ENCODE data around the gene AHSA1. TPM values are rescaled to one million over a fixed set of nuclear protein-coding genes. Genes with fewer than 3 reads are reported as not detected.

AHSA1 gene
- total RNA-seq, 6 experiments from 2014 or later: 155 to 219 (median 178) TPM

DNA sequence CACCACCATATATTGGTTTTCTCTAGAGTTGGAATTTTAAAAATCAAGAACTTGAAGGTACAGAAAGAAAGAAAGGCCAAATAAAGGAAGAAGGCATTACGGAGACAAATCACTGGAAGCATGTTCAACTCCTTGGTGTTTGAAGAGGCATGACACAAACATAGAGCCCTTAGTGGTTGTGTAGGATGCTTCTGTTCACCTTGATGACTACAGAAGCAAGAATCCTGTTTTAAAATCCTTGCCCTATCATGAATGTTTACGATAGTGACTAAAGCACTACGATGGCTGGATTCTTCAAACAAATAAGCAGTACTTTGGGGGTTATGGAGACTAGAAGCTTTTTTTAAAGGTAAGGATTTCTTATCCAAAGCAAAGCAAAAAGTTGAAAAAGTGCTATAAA, 51.0 kb downstream of the AHSA1 start:
- Mint-ChIP-seq H3K4me3 (no peak overlapping the region), H3K27ac (no peak overlapping the region), H3K4me1 (ENCODE audit: low read depth) (peaks cover 17% of the 10 kb centered on the region), H3K9me3 (no peaks in the 10 kb centered on the region), H3K36me3 (ENCODE audit: low read depth) (peaks cover 47% of the 10 kb centered on the region), H3K27me3 (ENCODE audit: insufficient read depth) (no peaks in the 10 kb centered on the region; the same call in 1 of the 2 replicates)
- TF ChIP-seq CTCF (IDR thresholded peaks at IDR 0.05): no peak
- no peak for DNase-seq

GRCh38 chr14:77509366-77509765, 51.5 kb downstream of the AHSA1 start:
- Mint-ChIP-seq H3K4me3 (no peak overlapping the region), H3K9me3 (no peaks in the 10 kb centered on the region), H3K27ac (no peak overlapping the region), H3K4me1 (ENCODE audit: low read depth) (peaks cover 17% of the 10 kb centered on the region), H3K36me3 (ENCODE audit: low read depth) (peaks cover 45% of the 10 kb centered on the region), H3K27me3 (ENCODE audit: insufficient read depth) (no peaks in the 10 kb centered on the region; the same call in 1 of the 2 replicates)
- DNase-seq: no peak
- no peak for TF ChIP-seq CTCF (IDR thresholded peaks at IDR 0.05)

- Mint-ChIP-seq H3K36me3 (ENCODE audit: low read depth) (peaks cover 42% of the 10 kb centered on the region), H3K27ac (no peak overlapping the region), H3K9me3 (no peaks in the 10 kb centered on the region), H3K27me3 (ENCODE audit: insufficient read depth) (no peaks in the 10 kb centered on the region; the same call in 1 of the 2 replicates), H3K4me1 (ENCODE audit: low read depth) (peaks cover 17% of the 10 kb centered on the region), H3K4me3 (no peak overlapping the region)
- no peak for TF ChIP-seq CTCF (IDR thresholded peaks at IDR 0.05)
- DNase-seq: no peak
These were observed 53.7 kb downstream of the AHSA1 start for GRCh38 chr14:77511486-77512162.

- TF ChIP-seq CTCF (IDR thresholded peaks at IDR 0.05): no peak
- no peaks in the 10 kb centered on the region for H3K9me3 Mint-ChIP-seq
- DNase-seq: no peak
- H3K36me3 Mint-ChIP-seq (ENCODE audit: low read depth): peaks cover 50% of the 10 kb centered on the region
- no peaks in the 10 kb centered on the region for H3K4me1 Mint-ChIP-seq (ENCODE audit: low read depth)
- H3K4me3 Mint-ChIP-seq: no peak overlapping the region
- H3K27me3 Mint-ChIP-seq (ENCODE audit: insufficient read depth): peaks cover 2% of the 10 kb centered on the region
- H3K27ac Mint-ChIP-seq: no peak overlapping the region
These were observed 58.2 kb downstream of the AHSA1 start for GRCh38 chr14:77516126-77516525.

Other genes starting within 250 kb of the AHSA1 start
- gene NGB, start 186.9 kb upstream of the AHSA1 start, total RNA-seq (2021; fragmentation: NEBNext Ultra II Directional; extraction: Animal tissue kit (Norgen Biotek cat#: 25700)): not detected
- gene POMT2, start 137.2 kb upstream of the AHSA1 start, total RNA-seq (2021; fragmentation: NEBNext Ultra II Directional; extraction: Animal tissue kit (Norgen Biotek cat#: 25700)): 10 to 100 TPM; 21.7 to 39.0 (median 27.5) TPM
- 10 to 100 TPM in 5 of 6 experiments, 1 to 10 TPM in 1; 9.3 to 15.0 (median 10.3) TPM for gene GSTZ1, start 137.1 kb upstream of the AHSA1 start, total RNA-seq (2021; fragmentation: NEBNext Ultra II Directional; extraction: Animal tissue kit (Norgen Biotek cat#: 25700))
- gene TMED8, start 81.0 kb upstream of the AHSA1 start, total RNA-seq (2021; fragmentation: NEBNext Ultra II Directional; extraction: Animal tissue kit (Norgen Biotek cat#: 25700)): 1 to 10 TPM; 5.7 to 7.0 (median 6.6) TPM
- gene SAMD15, start 80.7 kb upstream of the AHSA1 start, total RNA-seq (2021; fragmentation: NEBNext Ultra II Directional; extraction: Animal tissue kit (Norgen Biotek cat#: 25700)): 1 to 10 TPM in 5 of 6 experiments, under 1 TPM in 1; 0.83 to 1.7 (median 1.3) TPM
- under 1 TPM in 3 of 6 experiments, not detected in 3; 0.09 to 0.33 (median 0.25) TPM for gene NOXRED1, start 34.6 kb upstream of the AHSA1 start, total RNA-seq (2021; fragmentation: NEBNext Ultra II Directional; extraction: Animal tissue kit (Norgen Biotek cat#: 25700))
- gene VIPAS39, start 492 bp upstream of the AHSA1 start, total RNA-seq (2021; fragmentation: NEBNext Ultra II Directional; extraction: Animal tissue kit (Norgen Biotek cat#: 25700)): 10 to 100 TPM; 14.2 to 17.4 (median 15.3) TPM
- gene ISM2, start 40.7 kb downstream of the AHSA1 start, total RNA-seq (2021; fragmentation: NEBNext Ultra II Directional; extraction: Animal tissue kit (Norgen Biotek cat#: 25700)): under 1 TPM in 1 of 6 experiments, not detected in 5; 0.10 TPM
- 10 to 100 TPM; 51.2 to 59.2 (median 52.3) TPM for gene SPTLC2, start 158.5 kb downstream of the AHSA1 start, total RNA-seq (2021; fragmentation: NEBNext Ultra II Directional; extraction: Animal tissue kit (Norgen Biotek cat#: 25700))
- 10 to 100 TPM; 10.1 to 13.9 (median 10.7) TPM for gene ALKBH1, start 249.9 kb downstream of the AHSA1 start, total RNA-seq (2021; fragmentation: NEBNext Ultra II Directional; extraction: Animal tissue kit (Norgen Biotek cat#: 25700))